Measurements from ENCODE around the gene FAM53B.

Gene FAM53B

GRCh38 chr10:124725791-124726190, 18.4 kb downstream of the FAM53B start:
- no peak for DNase-seq

- no peak for DNase-seq
Observed at GRCh38 chr10:124725171-124725631, 19.0 kb downstream of the FAM53B start.

GRCh38 chr10:124724279-124725027, 19.7 kb downstream of the FAM53B start:
- DNase-seq = no peak

DNA sequence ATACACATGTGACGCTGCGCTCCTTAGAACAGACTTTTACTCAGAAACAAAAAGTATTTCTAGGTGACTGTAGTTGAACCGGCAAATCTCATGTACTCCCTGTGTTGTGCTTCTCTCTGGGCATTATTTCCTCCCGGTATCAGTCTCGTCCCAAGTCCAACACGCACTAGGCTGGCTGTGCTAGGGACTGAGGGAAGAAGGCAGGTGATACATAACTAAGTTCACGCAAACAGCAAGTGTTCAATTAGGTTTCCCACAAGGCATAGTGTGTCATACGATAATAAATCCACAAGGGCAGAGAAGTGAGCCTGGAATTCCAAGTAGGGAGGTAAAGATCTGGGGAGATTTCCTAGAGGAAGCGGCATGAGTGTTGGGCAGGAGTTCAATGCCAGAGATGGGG, 20.4 kb downstream of the FAM53B start:
- no peak for DNase-seq

- DNase-seq = no peak
Observed at GRCh38 chr10:124722798-124723783, 21.1 kb downstream of the FAM53B start.

GRCh38 chr10:124721330-124722045, 22.7 kb downstream of the FAM53B start:
- no peak for DNase-seq

GRCh38 chr10:124719213-124719851, 24.8 kb downstream of the FAM53B start:
- DNase-seq = peak; percentile 28

GRCh38 chr10:124717911-124718741, 26.1 kb downstream of the FAM53B start:
- peak; percentile 83 for DNase-seq

DNA sequence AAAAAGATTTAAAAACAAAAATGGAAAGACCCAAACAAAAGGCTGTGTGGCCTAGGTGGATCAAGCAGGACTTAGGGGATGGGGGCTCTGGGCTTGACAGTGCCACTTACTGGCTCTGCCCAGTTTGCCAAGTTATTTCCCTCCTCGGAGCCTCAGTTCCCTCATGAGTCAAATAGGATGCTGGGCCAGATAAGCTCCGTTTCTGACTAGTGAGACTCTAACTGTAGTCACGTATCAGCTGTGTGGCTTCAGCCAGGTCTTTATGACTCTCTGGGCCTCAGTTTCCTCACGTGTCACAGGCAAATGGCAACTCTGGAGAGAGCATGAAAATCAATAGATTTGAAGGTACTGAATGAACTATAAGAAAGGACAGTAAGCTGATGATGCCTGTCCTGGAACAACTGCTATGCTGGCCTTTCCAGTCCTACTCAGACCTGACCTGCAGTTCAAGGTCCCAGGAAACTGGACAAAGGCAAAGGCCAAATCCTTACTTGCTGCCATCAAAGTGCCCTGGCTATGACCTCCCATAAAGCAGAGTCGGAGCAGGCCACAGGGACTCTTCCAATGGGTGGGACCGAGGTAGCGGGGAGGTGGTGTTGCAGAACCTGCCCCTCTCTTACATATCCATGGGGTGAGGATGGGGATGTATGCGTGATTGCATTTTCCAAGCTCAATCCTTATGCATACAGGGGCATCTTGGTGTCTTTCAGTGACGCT, 27.0 kb downstream of the FAM53B start:
- DNase-seq = no peak

GRCh38 chr10:124716369-124716768, 27.8 kb downstream of the FAM53B start:
- no peak for DNase-seq

- no peak for DNase-seq
Observed at GRCh38 chr10:124715439-124715838, 28.7 kb downstream of the FAM53B start.

GRCh38 chr10:124713679-124714255, 30.4 kb downstream of the FAM53B start:
- peak; percentile 27 for DNase-seq

- DNase-seq = no peak
Observed at GRCh38 chr10:124712704-124713407, 31.3 kb downstream of the FAM53B start.

GRCh38 chr10:124711145-124711544, 33.0 kb downstream of the FAM53B start:
- no peak for DNase-seq

GRCh38 chr10:124710266-124710881, 33.8 kb downstream of the FAM53B start:
- DNase-seq = no peak

- DNase-seq = no peak
Observed at GRCh38 chr10:124709861-124710260, 34.3 kb downstream of the FAM53B start.

DNA sequence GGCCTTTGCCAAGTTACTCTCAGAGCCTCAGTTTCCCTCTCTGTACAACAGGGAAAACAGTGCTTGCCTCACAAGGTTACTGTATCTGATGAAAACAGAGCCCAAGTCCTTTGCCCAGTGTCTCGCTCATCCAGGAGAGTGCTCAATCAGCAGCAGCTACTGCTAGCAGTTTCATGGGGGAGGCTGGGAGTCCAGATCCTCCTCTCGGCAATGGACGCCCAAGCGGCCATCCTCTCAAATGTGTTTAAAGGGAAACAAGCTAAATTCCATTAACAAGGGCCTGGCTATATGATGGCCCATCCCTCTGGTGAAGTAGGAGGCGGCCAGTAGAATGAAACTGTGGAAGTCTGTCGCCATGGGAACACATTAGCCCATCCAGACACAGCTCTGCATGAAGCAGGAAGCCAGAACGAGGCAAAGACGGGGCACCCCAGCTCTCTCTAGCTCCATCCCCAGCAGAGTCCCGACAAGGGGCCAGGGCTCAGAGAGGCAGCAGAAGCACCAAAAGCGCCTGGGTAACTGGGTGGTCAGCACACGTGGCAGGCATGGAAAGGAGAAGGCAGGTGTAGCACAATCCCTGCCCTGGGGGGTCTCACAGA, 35.2 kb downstream of the FAM53B start:
- no peak for DNase-seq

DNA sequence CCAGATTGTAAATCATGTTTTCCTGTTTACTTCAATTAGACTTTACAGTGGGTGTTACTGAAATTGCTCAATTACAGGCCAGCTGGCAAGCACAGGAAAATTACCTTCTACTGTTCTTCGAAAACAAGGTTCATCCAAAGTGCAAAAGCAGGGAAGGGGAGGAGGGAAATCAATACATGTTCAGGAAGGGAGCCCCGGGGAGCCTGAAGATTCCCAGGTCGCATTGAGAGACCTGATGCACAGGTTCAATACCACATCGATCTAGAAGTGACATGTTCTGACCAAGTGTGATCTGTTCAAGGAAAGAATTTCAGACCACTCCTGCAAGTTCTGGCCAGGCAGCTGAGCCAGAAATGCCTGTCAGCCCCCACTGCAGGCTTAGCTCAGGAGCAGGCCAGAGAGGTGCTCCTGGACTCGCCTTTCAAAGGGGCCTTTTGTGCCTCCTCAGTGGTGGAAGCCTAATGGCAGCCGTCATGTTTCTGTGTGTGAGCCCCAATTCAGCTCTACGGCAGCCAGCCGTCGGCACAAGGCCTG, 35.9 kb downstream of the FAM53B start:
- no peak for DNase-seq

- no peak for DNase-seq
Observed at GRCh38 chr10:124707551-124707950, 36.6 kb downstream of the FAM53B start.
